Adrenal gland (tissue), 5 donors: Measurements from ENCODE around the gene PDE6D.

Experiments used
- POLR2A ChIP-seq, 2 donors: fragments of 450-650 bp; IDR thresholded peaks; one replicate each; pipeline ENCODE4 v1.6.1; 2017; ENCODE audit warnings: antibody characterized with exemption in 2 of 2, mild to moderate bottlenecking in 2 of 2, moderate library complexity in 1 of 2
- TF ChIP-seq, protein P1 (sequence below), 6 experiments: fragments of 450-650 bp in 4 of 6; fragments of 200-600 bp in 2 of 6; sonication (generic) in 1 of 6; IDR thresholded peaks; 1 replicate in 5 of 6; 2 replicates in 1 of 6; pipeline versions ENCODE4 v1.5.1 to v1.8.0; 2016 to 2021; ENCODE audit warnings: antibody characterized with exemption in 6 of 6, mild to moderate bottlenecking in 2 of 6, moderate library complexity in 1 of 6
- donor health status: DM: no; HTN: no; CAD: no.

DNA sequence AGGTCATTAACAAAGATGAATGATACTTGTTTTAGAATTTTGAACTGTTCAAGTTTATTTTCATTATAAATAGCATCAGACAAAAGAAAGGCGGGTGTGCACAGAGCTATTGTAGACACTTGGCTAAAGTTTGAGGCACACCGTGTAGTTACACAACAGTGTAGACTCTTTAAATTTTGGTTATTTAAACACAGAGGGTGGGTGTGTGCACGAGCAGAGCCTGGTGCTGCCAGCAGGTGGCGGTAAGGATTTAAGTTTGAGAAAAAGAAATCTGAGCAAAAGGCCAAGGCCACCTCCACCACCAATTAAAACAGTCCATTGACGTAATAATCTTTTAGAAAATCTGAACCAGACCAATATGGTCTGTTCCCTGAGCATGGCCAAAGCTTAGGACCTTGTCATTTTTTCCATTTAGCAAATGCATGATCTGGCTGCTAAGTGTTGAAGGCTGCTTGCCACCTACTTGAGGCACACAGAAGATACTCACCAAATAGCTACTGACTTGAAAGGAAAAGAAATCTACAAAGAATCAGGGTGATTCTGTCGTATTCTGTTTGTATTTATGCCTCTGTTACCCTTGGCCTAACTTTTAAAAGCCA lies 19.5 kb upstream of the PDE6D start:
- TF ChIP-seq, protein P1, sequence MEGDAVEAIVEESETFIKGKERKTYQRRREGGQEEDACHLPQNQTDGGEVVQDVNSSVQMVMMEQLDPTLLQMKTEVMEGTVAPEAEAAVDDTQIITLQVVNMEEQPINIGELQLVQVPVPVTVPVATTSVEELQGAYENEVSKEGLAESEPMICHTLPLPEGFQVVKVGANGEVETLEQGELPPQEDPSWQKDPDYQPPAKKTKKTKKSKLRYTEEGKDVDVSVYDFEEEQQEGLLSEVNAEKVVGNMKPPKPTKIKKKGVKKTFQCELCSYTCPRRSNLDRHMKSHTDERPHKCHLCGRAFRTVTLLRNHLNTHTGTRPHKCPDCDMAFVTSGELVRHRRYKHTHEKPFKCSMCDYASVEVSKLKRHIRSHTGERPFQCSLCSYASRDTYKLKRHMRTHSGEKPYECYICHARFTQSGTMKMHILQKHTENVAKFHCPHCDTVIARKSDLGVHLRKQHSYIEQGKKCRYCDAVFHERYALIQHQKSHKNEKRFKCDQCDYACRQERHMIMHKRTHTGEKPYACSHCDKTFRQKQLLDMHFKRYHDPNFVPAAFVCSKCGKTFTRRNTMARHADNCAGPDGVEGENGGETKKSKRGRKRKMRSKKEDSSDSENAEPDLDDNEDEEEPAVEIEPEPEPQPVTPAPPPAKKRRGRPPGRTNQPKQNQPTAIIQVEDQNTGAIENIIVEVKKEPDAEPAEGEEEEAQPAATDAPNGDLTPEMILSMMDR (IDR thresholded peaks at IDR 0.05): peak; percentile 58 to 78 (median 72)
- no peak for TF ChIP-seq POLR2A (IDR thresholded peaks at IDR 0.05)
